GM19438 (cell line): ENCODE results near the gene KHDC1.
"Not testable (repeated sequence)": the region's sequence is repeated elsewhere in the genome, so short reads cannot be mapped to it uniquely, and the experiment has no call there.

Experiments
- ATAC-seq: cut with Tn5 transposase; IDR thresholded peaks from one replicate; pipeline ENCODE4 v1.9.1; 2021; ENCODE audit warnings: low read depth; ENCODE audit not compliant: unreplicated experiment

Gene KHDC1

GRCh38 chr6:73252703-73253102 is 10.3 kb downstream of the KHDC1 start:
- no peak for ATAC-seq

DNA sequence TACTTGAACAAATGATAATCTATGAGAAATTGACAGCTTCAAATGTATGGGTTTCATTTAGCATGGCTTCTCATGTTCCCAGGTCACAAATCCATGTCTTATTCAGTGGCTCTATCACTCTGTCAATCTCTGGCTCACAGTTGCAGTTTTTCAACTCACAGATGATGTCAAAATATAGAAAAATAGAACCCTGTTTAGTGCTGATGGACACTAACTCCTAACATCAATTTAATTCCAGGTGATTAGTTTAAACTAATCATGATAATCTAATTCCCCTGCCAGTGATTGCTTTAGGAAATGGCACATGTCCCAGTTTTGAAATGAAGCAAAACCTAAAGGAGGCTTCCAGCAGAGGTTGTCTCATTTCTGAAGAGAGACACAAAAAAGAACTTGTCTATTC is 13.0 kb downstream of the KHDC1 start:
- no peak for ATAC-seq

DNA sequence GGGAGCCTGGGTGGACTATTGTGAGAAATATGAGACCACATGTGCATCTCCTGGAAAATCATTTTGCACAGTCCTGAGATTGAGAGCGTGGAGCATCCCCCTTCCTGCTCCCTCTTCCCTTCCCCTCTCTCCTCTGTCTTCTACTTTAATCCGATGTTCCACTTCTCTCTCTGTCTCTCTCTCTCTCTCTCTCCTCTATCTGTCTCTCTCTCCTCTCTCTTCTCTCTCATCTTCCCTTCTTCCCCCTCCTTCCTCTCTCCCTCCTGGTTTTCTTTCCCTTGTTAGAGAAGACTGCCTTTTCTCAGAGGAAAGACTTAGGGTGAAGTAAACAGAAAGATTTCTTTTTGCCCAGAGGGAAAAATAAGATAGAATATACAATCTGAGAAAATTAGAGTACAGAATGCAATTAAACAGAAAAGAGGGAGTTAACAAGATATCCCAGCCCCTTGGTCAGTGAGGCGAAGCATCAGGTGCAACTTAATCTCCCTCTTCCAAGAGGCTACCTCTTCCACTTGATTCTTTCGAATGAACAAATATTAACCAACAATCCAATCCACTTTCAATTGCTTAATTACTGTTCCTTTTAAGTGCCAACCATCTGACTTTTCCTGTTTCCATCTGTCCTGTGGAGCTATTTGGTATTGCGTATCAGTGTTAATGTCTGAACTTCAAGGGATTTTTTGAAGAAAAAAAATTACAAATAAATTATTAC is 14.6 kb downstream of the KHDC1 start:
- ATAC-seq = no peak

GRCh38 chr6:73242001-73242400 is 21.0 kb downstream of the KHDC1 start:
- no peak for ATAC-seq

DNA sequence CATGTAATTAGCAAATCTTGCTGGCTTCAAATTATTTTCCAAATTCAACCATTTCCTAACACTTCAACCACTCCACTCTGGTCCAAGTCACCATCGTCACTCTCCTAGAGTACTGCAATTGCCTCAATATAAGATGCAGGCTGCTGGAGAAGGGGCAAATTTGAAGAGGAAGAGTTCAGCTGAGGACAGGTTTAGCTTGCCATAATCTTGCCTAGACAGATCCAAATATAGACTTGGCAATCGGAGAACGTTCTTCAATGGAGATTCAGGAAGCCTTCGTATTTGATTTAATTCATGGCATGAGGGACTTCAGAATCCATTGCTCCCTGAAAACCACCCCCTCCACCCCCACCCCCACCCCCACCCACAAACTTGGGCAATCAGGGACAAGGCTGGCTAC is 22.3 kb downstream of the KHDC1 start:
- no peak for ATAC-seq

- ATAC-seq = no peak
Measured at GRCh38 chr6:73236144-73236750, 26.7 kb downstream of the KHDC1 start.

DNA sequence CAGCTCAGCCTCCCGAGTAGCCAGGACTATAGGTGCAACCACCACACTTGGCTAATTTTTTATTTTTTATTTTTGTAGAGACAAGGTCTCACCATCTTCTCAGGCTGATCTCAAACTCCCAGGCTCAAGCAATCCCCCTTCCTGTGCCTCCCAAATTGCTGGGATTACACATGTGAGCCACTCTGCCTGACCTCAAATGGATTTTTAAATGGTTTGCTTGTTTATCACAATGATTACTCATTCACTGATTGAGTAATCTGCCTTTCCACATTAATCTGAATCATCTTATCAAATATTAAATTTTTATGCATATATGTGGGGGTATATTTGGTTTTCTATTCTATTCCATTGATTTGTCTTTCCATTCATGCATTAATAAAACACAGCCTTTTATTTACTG is 28.3 kb downstream of the KHDC1 start:
- ATAC-seq = no peak

GRCh38 chr6:73233971-73234370 is 29.0 kb downstream of the KHDC1 start:
- ATAC-seq = not testable (repeated sequence)

GRCh38 chr6:73233048-73233447 is 29.9 kb downstream of the KHDC1 start:
- ATAC-seq = no peak

DNA sequence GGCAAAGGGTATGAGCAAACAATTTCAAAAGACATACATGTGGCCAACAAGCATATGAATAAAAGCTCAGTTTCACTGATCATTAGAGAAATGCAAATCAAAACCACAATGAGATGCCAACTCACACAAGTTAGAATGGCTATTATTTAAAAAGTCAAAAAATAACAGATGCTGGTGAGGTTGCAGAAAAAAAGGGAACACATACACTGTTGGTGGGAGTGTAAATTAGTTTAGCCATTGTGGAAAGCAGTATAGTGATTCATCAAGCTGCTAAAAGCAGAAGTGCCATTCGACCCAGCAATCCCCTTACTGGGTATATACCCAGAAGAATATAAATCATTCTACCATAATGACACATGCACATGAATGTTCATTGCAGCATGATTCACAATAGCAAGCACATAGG is 31.0 kb downstream of the KHDC1 start:
- no peak for ATAC-seq

- no peak for ATAC-seq
Measured at GRCh38 chr6:73227606-73228255, 35.3 kb downstream of the KHDC1 start.

DNA sequence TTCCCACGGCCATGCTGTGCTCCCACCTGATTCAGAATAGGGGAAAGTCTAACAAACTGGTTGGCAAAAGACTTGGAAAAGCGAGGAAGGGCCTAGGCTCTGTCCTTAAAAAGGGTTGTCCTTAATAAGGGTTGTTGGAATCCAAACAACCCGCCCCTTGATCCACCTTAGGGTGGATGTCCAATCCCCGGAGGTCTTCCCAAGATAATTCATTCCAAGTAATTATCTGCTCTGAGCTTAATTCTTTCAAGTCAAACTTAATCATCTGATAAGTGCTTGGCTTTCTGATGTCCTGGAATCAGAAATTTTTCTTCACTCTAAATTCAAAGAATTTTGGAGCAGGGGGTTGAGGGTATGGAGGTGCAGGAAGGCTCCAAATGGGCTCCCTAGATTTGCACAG is 37.6 kb downstream of the KHDC1 start, which contains the start of gene KHDC1L:
Gene KHDC1L, minus strand, starts transcription at position 101 of the 400 bp plus-strand sequence. Its CDS starts 88 bp downstream, at position 13.
- ATAC-seq = no peak

DNA sequence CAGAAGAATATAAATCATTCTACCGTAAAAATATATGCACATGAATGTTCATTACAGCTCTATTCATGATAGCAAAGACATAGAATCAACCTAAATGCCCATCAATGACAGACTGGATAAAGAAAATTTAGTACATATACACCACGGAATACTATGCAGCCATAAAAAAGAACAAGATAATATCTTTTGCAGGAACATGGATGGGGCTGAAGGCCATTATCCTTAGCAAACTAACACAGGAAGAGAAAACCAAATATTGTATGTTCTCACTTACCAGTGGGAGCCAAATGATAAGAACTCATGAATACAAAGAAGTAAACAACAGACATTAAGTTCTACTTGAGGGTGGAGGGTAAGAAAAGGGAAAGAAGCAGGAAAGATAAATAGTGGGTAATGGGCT is 46.1 kb downstream of the KHDC1 start:
- no peak for ATAC-seq

DNA sequence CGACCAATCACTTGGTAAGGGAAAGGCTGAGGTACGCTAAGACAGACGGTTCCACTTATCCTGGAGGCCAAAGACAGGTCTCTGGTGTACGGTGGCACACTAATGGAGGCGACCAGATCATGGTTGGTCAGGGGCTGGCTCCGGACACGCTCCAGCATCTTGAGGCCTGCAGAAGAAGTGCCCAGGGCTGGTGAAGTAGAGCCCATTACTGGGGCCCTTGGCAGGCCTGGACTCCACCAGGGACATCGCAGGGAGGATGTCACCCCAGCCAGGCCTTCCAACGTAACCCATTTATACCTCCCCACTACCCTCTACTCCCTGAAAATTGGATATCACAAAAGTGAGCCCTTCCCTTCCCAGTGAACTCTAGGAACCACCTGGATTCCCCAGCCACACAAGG is 53.9 kb downstream of the KHDC1 start:
- ATAC-seq = no peak

GRCh38 chr6:73207221-73207837 is 55.7 kb downstream of the KHDC1 start:
- ATAC-seq = no peak

GRCh38 chr6:73204252-73204651 is 58.7 kb downstream of the KHDC1 start:
- no peak for ATAC-seq

- ATAC-seq = no peak
Measured at GRCh38 chr6:73203098-73203497, 59.9 kb downstream of the KHDC1 start.

DNA sequence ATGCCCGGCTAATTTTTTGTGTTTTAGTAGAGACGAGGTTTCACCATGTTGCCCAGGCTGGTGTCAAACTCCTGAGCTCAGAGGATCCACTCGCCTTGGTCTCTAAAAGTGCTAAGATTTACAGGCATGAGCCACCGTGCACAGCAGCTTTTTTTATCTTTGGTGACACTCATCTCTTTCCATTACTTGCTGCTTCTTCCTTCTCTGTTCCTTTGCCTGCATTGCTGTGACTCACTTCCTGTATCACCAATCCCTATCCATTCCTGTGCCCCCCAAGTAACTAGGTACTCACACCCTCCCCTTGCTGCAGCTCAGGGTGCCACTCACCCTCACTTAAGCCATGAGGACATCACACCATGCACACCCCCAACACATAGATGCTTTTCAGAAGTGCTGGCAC is 62.3 kb downstream of the KHDC1 start:
- ATAC-seq = no peak

- no peak for ATAC-seq
Measured at GRCh38 chr6:73200247-73200646, 62.7 kb downstream of the KHDC1 start.

- ATAC-seq = no peak
Measured at GRCh38 chr6:73194744-73195143, 68.3 kb downstream of the KHDC1 start.

GRCh38 chr6:73193302-73193701 is 69.7 kb downstream of the KHDC1 start:
- ATAC-seq = not testable (repeated sequence)
